Measurements from ENCODE around the gene BAZ2B. TPM values are rescaled to one million over a fixed set of nuclear protein-coding genes. Genes with fewer than 3 reads are reported as not detected.
A peak's percentile ranks its signal among the peaks of the same experiment; 100 is the strongest.

BAZ2B gene
- total and polyA plus RNA-seq, 9 of the 15 experiments (the other 6 are each of a cell fraction or from before 2014, with no cell fraction given) = 7.5 to 38.6 (median 19.8) TPM

- TF ChIP-seq, protein P1, sequence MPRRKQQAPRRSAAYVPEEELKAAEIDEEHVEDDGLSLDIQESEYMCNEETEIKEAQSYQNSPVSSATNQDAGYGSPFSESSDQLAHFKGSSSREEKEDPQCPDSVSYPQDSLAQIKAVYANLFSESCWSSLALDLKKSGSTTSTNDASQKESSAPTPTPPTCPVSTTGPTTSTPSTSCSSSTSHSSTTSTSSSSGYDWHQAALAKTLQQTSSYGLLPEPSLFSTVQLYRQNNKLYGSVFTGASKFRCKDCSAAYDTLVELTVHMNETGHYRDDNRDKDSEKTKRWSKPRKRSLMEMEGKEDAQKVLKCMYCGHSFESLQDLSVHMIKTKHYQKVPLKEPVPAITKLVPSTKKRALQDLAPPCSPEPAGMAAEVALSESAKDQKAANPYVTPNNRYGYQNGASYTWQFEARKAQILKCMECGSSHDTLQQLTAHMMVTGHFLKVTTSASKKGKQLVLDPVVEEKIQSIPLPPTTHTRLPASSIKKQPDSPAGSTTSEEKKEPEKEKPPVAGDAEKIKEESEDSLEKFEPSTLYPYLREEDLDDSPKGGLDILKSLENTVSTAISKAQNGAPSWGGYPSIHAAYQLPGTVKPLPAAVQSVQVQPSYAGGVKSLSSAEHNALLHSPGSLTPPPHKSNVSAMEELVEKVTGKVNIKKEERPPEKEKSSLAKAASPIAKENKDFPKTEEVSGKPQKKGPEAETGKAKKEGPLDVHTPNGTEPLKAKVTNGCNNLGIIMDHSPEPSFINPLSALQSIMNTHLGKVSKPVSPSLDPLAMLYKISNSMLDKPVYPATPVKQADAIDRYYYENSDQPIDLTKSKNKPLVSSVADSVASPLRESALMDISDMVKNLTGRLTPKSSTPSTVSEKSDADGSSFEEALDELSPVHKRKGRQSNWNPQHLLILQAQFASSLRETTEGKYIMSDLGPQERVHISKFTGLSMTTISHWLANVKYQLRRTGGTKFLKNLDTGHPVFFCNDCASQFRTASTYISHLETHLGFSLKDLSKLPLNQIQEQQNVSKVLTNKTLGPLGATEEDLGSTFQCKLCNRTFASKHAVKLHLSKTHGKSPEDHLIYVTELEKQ (CRISPR knock-in tag; IDR thresholded peaks at IDR 0.05) = no peak
- TF ChIP-seq FOXK2 (conservative IDR thresholded peaks at IDR 0.05 in 1 of 2, IDR thresholded peaks at IDR 0.05 in 1 of 2; ENCODE audit: low read depth in 2 of 2) = 0 out of 4 replicates have a peak, but pooled peaks of 1 of the 2 experiments have one; percentile 13
- no peak for TF ChIP-seq SRSF1 (IDR thresholded peaks at IDR 0.05; ENCODE audit: low read depth, low read length)
- TF ChIP-seq KLF6 (CRISPR knock-in tag; IDR thresholded peaks at IDR 0.05; ENCODE audit: borderline replicate concordance) = no peak
- TF ChIP-seq EHMT2 (IDR thresholded peaks at IDR 0.05) = peak; percentile 64; the same call in 1 of the 2 replicates
- TF ChIP-seq, protein P2, sequence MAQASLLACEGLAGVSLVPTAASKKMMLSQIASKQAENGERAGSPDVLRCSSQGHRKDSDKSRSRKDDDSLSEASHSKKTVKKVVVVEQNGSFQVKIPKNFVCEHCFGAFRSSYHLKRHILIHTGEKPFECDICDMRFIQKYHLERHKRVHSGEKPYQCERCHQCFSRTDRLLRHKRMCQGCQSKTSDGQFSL (CRISPR knock-in tag; IDR thresholded peaks at IDR 0.05) = no peak
- TF ChIP-seq, protein P2 (tag; IDR thresholded peaks at IDR 0.05) = no peak
- no peak for TF ChIP-seq ZNF263 (CRISPR knock-in tag; IDR thresholded peaks at IDR 0.05; ENCODE audit: borderline replicate concordance)
- TF ChIP-seq MXD1 (CRISPR knock-in tag; IDR thresholded peaks at IDR 0.05; ENCODE audit: borderline replicate concordance, poor library complexity, severe bottlenecking) = no peak
- no peak for TF ChIP-seq HBP1 (CRISPR knock-in tag; IDR thresholded peaks at IDR 0.05)
- TF ChIP-seq ZC3H4 (CRISPR knock-in tag; IDR thresholded peaks at IDR 0.05; ENCODE audit: borderline replicate concordance) = no peak
- TF ChIP-seq GTF2F1 (IDR thresholded peaks at IDR 0.05; ENCODE audit: low read depth, low read length) = no peak
- TF ChIP-seq HMBOX1 (IDR thresholded peaks at IDR 0.05) = peak; percentile 43; the same call in 1 of the 2 replicates
- TF ChIP-seq RNF2 (IDR thresholded peaks at IDR 0.05) = no peak
- no peak for TF ChIP-seq ZBTB26 (CRISPR knock-in tag; IDR thresholded peaks at IDR 0.05)
- TF ChIP-seq CBX5 (IDR thresholded peaks at IDR 0.05; ENCODE audit: borderline replicate concordance, low read depth) = no peak
- TF ChIP-seq DMBX1 (CRISPR knock-in tag; IDR thresholded peaks at IDR 0.05; ENCODE audit: borderline replicate concordance) = no peak
- TF ChIP-seq C11orf30 (IDR thresholded peaks at IDR 0.05; ENCODE audit: low read depth) = peak; percentile 50; the same call in 1 of the 2 replicates
- TF ChIP-seq TAL1 (IDR thresholded peaks at IDR 0.05) = no peak
- no peak for TF ChIP-seq SRSF7 (optimal IDR thresholded peaks at IDR 0.05; ENCODE audit: low read depth, low read length)
Measured at GRCh38 chr2:159349674-159350299, 266.6 kb downstream of the BAZ2B start (continued).

All from K562 (cell line).